Bronchial epithelial cell (primary cell): ENCODE data around the gene ANTXR1. TPM values are rescaled to one million over a fixed set of nuclear protein-coding genes. Genes with fewer than 3 reads are reported as not detected.

Experiments
- DNase-seq: peaks from one replicate; pipeline ENCODE4 v3.0.0-alpha.2; 2010; ENCODE audit warnings: low read depth
- FAIRE-seq: peaks from 2 replicates; lab custom pipeline; 2011; peaks lifted over from hg19 to GRCh38; lab: Jason Lieb, UNC
- H3K27me3 ChIP-seq: 2 replicates; pipeline ENCODE4 v1.5.1; 2011; ENCODE audit warnings: low read length; ENCODE audit not compliant: control insufficient read depth, insufficient read depth
- H3K36me3 ChIP-seq: 2 replicates; pipeline ENCODE4 v1.5.1; 2011; ENCODE audit warnings: low read length; ENCODE audit not compliant: control insufficient read depth, insufficient read depth
- H3K4me3 ChIP-seq: 2 replicates; pipeline ENCODE4 v1.5.1; 2011; ENCODE audit warnings: mild to moderate bottlenecking, low read depth, low read length, control low read depth
- total RNA-seq: library from RNA; depleted of rRNA; stranded (reverse); fragments of >200 nt; gene quantifications from 2 replicates; pipeline ENCODE4 v1.2.1, GENCODE V29; 2014
- TF ChIP-seq, protein P1 (sequence below): IDR thresholded peaks from 2 replicates; pipeline ENCODE4 v1.5.1; 2011; ENCODE audit warnings: mild to moderate bottlenecking, moderate library complexity, low read length, control low read depth, inconsistent platforms; ENCODE audit not compliant: insufficient read depth, severe bottlenecking

The ANTXR1 gene
- total RNA-seq, 1 donor from 2014 or later: 3.7 TPM

DNA sequence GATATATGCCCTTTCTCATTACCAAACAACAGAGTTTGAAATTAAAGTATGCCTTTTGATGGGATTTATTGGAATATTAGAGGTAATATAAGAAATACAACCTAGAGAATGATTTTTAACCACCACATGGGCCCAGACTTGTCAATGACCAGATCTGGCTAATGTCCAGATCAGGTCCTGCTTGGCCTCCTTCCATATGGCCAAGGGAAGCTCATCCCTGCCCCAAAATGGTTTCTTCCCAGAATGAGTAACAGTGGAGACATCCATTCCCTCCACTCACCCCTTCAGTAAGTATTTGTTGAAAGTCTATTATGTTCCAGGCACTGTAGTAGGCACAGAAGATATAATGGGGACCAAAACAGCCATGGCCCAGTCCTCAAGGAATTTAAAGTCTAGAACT is 54.9 kb downstream of the ANTXR1 start:
- DNase-seq (peak; percentile 87), FAIRE-seq (no peak)
- no peaks in the 10 kb centered on the region for H3K36me3 ChIP-seq
- H3K4me3 ChIP-seq: no peak overlapping the region
- H3K27me3 ChIP-seq: no peaks in the 10 kb centered on the region
- TF ChIP-seq, protein P1, sequence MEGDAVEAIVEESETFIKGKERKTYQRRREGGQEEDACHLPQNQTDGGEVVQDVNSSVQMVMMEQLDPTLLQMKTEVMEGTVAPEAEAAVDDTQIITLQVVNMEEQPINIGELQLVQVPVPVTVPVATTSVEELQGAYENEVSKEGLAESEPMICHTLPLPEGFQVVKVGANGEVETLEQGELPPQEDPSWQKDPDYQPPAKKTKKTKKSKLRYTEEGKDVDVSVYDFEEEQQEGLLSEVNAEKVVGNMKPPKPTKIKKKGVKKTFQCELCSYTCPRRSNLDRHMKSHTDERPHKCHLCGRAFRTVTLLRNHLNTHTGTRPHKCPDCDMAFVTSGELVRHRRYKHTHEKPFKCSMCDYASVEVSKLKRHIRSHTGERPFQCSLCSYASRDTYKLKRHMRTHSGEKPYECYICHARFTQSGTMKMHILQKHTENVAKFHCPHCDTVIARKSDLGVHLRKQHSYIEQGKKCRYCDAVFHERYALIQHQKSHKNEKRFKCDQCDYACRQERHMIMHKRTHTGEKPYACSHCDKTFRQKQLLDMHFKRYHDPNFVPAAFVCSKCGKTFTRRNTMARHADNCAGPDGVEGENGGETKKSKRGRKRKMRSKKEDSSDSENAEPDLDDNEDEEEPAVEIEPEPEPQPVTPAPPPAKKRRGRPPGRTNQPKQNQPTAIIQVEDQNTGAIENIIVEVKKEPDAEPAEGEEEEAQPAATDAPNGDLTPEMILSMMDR: no peak

DNA sequence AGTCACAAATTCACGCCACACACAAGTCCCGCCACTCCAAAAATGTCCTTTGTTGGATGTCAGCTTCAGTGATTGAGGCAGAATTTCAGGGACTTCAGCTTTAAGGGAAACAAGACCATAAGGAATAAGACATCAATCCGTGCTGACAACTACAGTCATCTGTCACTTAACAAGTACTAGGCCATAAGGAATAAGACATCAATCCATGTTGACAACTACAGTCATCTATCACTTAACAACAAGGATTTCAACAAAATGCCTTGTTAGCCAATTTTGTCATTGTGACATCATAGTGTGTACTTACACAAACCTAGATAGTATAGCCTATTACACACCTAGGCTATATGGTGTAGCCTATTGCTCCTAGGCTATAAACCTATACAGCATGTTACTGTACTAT is 58.0 kb downstream of the ANTXR1 start:
- Histone ChIP-seq H3K4me3 (no peak overlapping the region), H3K27me3 (no peaks in the 10 kb centered on the region), H3K36me3 (no peaks in the 10 kb centered on the region)
- DNase-seq: no peak
- TF ChIP-seq, protein P1: no peak
- FAIRE-seq: no peak

DNA sequence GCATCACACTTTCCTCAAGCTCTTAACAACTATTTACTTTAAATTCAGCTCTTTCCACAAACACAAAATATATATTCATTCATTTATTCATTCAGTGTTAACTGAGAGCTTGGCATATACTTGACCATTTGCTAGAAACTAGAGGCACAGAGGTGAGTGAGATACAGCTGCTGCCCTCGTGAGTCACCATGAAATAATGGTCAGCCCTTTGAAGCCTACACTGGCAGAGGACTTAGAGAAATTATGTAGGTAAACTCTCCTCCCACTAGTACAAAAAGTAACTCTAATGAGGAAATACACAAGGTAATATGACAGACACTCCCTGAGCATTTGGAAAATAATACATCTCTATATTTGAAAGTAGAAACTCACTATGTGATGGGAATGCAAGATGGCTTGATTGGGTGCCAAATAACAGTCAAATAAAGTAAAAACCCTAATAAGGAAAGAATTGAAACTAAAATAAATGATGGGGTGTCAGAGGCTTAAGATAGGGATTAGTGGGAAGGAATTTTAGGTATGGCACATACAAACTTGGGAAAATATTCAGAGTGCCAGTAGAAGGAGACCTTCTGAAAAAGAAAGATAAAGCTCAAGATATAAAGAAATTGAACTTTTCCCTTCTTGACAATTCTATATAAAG is 61.1 kb downstream of the ANTXR1 start:
- FAIRE-seq (no peak), DNase-seq (peak; percentile 55)
- H3K4me3 ChIP-seq: no peak overlapping the region
- H3K27me3 ChIP-seq: no peaks in the 10 kb centered on the region
- TF ChIP-seq, protein P1: no peak
- H3K36me3 ChIP-seq: no peaks in the 10 kb centered on the region

DNA sequence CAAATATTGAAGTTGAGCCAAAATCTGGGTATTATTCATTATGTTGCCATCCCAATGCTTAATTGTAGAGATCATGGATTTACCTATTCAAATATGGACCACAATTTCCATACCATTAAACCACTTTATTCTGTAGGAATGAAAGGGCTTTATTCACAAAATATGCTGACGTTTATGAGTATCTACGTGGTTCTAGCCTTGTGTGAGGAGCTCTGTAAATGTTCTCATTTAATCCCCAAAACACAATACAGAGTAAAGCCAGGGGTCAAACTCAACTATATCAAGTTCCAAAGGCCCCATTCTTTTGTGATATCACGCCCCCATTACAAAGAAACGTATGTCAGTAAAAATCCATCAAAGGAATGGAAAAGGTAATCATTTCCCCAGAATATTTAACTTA is 61.9 kb downstream of the ANTXR1 start:
- FAIRE-seq: no peak

DNA sequence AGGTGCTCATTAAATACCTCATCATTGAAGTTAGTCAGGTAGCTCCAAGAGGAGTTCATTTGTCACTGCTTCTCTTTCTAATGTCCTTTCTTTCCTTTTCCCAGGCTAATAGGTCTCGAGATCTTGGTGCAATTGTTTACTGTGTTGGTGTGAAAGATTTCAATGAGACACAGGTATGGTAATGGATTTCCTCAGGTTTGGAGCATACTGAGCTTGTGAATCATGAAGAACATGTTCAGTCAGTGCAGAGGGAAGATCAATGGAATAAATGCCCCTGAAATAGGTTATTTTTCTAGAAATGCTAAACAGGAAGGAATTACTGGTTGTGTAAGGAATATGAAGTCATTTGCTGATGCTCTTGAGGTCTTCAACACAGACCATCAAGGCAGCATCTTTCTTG is 62.5 kb downstream of the ANTXR1 start:
- H3K36me3 ChIP-seq: no peaks in the 10 kb centered on the region
- no peak overlapping the region for H3K4me3 ChIP-seq
- TF ChIP-seq, protein P1: no peak
- no peaks in the 10 kb centered on the region for H3K27me3 ChIP-seq
- DNase-seq (peak; percentile 84), FAIRE-seq (no peak)

More for the DNA sequence above, 61.9 kb downstream of the ANTXR1 start:
- no peak overlapping the region for H3K4me3 ChIP-seq
- TF ChIP-seq, protein P1: no peak
- no peaks in the 10 kb centered on the region for H3K27me3 ChIP-seq
- H3K36me3 ChIP-seq: no peaks in the 10 kb centered on the region
- DNase-seq: no peak

DNA sequence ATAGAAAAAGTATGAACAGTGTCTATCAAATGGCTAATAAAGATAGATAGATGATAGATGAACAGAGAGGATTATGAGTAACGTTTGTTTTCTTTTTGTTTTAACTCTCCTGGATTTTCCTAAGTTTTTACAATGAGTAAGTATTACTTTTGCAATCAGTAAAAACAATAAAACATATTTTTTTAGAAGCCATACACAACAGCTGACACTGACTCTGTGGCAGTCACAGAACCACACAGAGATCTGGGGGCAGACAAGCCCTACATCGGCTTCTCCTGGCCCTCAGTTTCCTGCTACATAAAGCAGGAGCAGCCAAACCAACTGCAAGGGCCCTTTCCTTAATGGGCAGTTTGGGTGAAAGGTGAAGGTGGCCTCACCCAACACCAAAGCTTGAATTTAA is 63.6 kb downstream of the ANTXR1 start:
- Histone ChIP-seq H3K36me3 (no peaks in the 10 kb centered on the region), H3K27me3 (no peaks in the 10 kb centered on the region), H3K4me3 (no peak overlapping the region)
- DNase-seq (no peak), FAIRE-seq (no peak)
- TF ChIP-seq, protein P1: no peak
